Endothelial cell of umbilical vein (primary cell): Measurements from ENCODE around the gene ATP6V0C. TPM values are rescaled to one million over a fixed set of nuclear protein-coding genes. Genes with fewer than 3 reads are reported as not detected.

ENCODE experiments used
- BruUV-seq: library from RNA; stranded (reverse); fragments of 400-500 nt; replicated peaks from 2 replicates; lab custom pipeline; 2021; lab: Mats Ljungman, UMichigan
- CTCF ChIA-PET: fragments of 300-600, 350-600 bp; sonication (Branson Sonifier 250); formaldehyde crosslinking; loops from one replicate; lab custom pipeline; 2021; ENCODE audit warnings: antibody characterized with exemption, inconsistent platforms; lab: Charles Lee
- POLR2A ChIA-PET: fragments of 300-600, 350-600 bp; sonication (Branson Sonifier 250); formaldehyde crosslinking; loops from one replicate; lab custom pipeline; 2021; ENCODE audit warnings: antibody characterized with exemption, inconsistent platforms; lab: Charles Lee
- DNase-seq: peaks from one replicate; pipeline ENCODE4 v3.0.0-alpha.2; 2011; ENCODE audit warnings: low read depth, low spot score
- FAIRE-seq: peaks from 2 replicates; lab custom pipeline; 2011; peaks lifted over from hg19 to GRCh38; lab: Jason Lieb, UNC
- H2AFZ ChIP-seq: 2 replicates; pipeline ENCODE4 v1.6.0; 2012; ENCODE audit warnings: low read depth, low read length, control low read depth, inconsistent platforms
- H3K27ac ChIP-seq: 2 replicates; pipeline ENCODE4 v1.5.1; 2011; ENCODE audit warnings: low read depth, mild to moderate bottlenecking, control low read depth, low read length, moderate library complexity; ENCODE audit not compliant: insufficient read depth
- H3K27me3 ChIP-seq, 2 experiments: 2 replicates each; pipeline versions ENCODE4 v1.6.0 to v1.6.1; 2011; ENCODE audit warnings: low read length in 2 of 2, mixed read lengths in 1 of 2; ENCODE audit not compliant: control insufficient read depth in 2 of 2, insufficient read depth in 2 of 2
- H3K36me3 ChIP-seq, 2 experiments: 2 replicates in 1 of 2; 3 replicates in 1 of 2; pipeline ENCODE4 v1.5.1; 2011; ENCODE audit warnings: low read length in 2 of 2, mild to moderate bottlenecking in 1 of 2, moderate library complexity in 1 of 2; ENCODE audit not compliant: control insufficient read depth in 2 of 2, insufficient read depth in 2 of 2; ENCODE audit errors: extremely low read depth in 1 of 2
- H3K4me1 ChIP-seq: 3 replicates; pipeline ENCODE4 v1.5.1; 2011; ENCODE audit warnings: mild to moderate bottlenecking, low read length; ENCODE audit not compliant: control insufficient read depth, insufficient read depth; ENCODE audit errors: extremely low read depth
- H3K4me2 ChIP-seq: 2 replicates; pipeline ENCODE4 v1.6.1; 2011; ENCODE audit warnings: low read length, control low read depth, mixed read lengths; ENCODE audit not compliant: insufficient read depth
- H3K4me3 ChIP-seq, 3 experiments: fragments of 200-600 bp in 1 of 3; sonication (generic), shearing (Covaris generic) in 1 of 3; replicated peaks in 1 of 3; 2 replicates each; pipeline ENCODE4 v1.5.1; 2011 to 2016; ENCODE audit warnings: control low read depth in 3 of 3, low read length in 3 of 3, mild to moderate bottlenecking in 2 of 3, inconsistent platforms in 1 of 3, low read depth in 1 of 3, moderate library complexity in 1 of 3; ENCODE audit not compliant: insufficient read depth in 1 of 3
- H3K79me2 ChIP-seq: 2 replicates; pipeline ENCODE4 v1.6.0; 2012; ENCODE audit warnings: low read length, inconsistent platforms; ENCODE audit not compliant: control insufficient read depth, insufficient read depth
- H3K9ac ChIP-seq: replicated peaks from 2 replicates; pipeline ENCODE3; 2011; ENCODE audit warnings: low read length, control low read depth; ENCODE audit not compliant: insufficient read depth; ENCODE audit errors: extremely low read depth
- H3K9me1 ChIP-seq: replicated peaks from 3 replicates; pipeline ENCODE4 v1.6.0; 2011; ENCODE audit warnings: mild to moderate bottlenecking, low read length; ENCODE audit not compliant: control insufficient read depth, insufficient read depth; ENCODE audit errors: extremely low read depth
- H3K9me3 ChIP-seq: replicated peaks from 2 replicates; pipeline ENCODE4 v1.5.1; 2012; ENCODE audit warnings: low read length, inconsistent platforms; ENCODE audit not compliant: control insufficient read depth, insufficient read depth
- H4K20me1 ChIP-seq: replicated peaks from 2 replicates; pipeline ENCODE3; 2011; ENCODE audit warnings: mild to moderate bottlenecking, low read length; ENCODE audit not compliant: control insufficient read depth, insufficient read depth; ENCODE audit errors: extremely low read depth
- CTCF ChIP-seq, 2 donors: IDR thresholded peaks; 1 replicate in 1 of 2; 2 replicates in 1 of 2; pipeline ENCODE4 v1.5.1; 2011; ENCODE audit warnings: low read length in 2 of 2, mild to moderate bottlenecking in 2 of 2, moderate library complexity in 2 of 2, control low read depth in 1 of 2, inconsistent platforms in 1 of 2, low read depth in 1 of 2; ENCODE audit not compliant: insufficient read depth in 1 of 2; ENCODE audit errors: extremely low read depth in 1 of 2
- EZH2 ChIP-seq: IDR thresholded peaks from 2 replicates; pipeline ENCODE4 v1.6.1; 2012; ENCODE audit warnings: borderline replicate concordance, low read depth, mild to moderate bottlenecking, moderate library complexity, low read length, inconsistent platforms; ENCODE audit not compliant: severe bottlenecking
- FOS ChIP-seq: IDR thresholded peaks from 2 replicates; pipeline ENCODE4 v1.6.1; 2011; ENCODE audit warnings: mild to moderate bottlenecking, low read length, moderate library complexity, borderline replicate concordance; ENCODE audit not compliant: insufficient read depth
- GATA2 ChIP-seq: IDR thresholded peaks from 2 replicates; pipeline ENCODE4 v1.7.0; 2011; ENCODE audit warnings: low read depth, mild to moderate bottlenecking, moderate library complexity, mixed read lengths, low read length; ENCODE audit not compliant: insufficient read length, insufficient read depth
- JUN ChIP-seq: IDR thresholded peaks from 2 replicates; pipeline ENCODE4 v1.6.1; 2011; ENCODE audit warnings: borderline replicate concordance, low read depth; ENCODE audit not compliant: insufficient read length, insufficient read depth
- MAX ChIP-seq: IDR thresholded peaks from 2 replicates; pipeline ENCODE4 v1.6.1; 2011; ENCODE audit not compliant: insufficient read depth, insufficient read length
- MYC ChIP-seq: IDR thresholded peaks from one replicate; pipeline ENCODE4 v1.6.1; 2011; ENCODE audit warnings: mild to moderate bottlenecking, low read depth, low read length
- POLR2A ChIP-seq: IDR thresholded peaks from 2 replicates; pipeline ENCODE4 v1.6.1; 2012; ENCODE audit warnings: low read depth, mild to moderate bottlenecking, control low read depth, low read length
- POLR2AphosphoS5 ChIP-seq: IDR thresholded peaks from 2 replicates; pipeline ENCODE4 v1.6.1; 2012; ENCODE audit warnings: low read depth, mild to moderate bottlenecking, control low read depth, low read length, moderate library complexity; ENCODE audit not compliant: insufficient read depth
- dilution Hi-C: fragments of 300-500 bp; cut with MboI; formaldehyde crosslinking; loops from one replicate; pipeline ENCODE4 v1.15.0; 2019; ENCODE audit warnings: low sequenced_read_pairs; ENCODE audit not compliant: extremely low pct_ligation_motif_present
- intact Hi-C: fragments of 100-400 bp; cut with micrococcal nuclease; formaldehyde crosslinking; loops from one replicate; pipeline ENCODE4 v1.10.0; 2022
- polyA plus RNA-seq, 4 experiments: library from polyadenylated mRNA; depleted of rRNA in 3 of 4; stranded (reverse) in 3 of 4; unstranded in 1 of 4; fragments of >200 nt; gene quantifications; 2 replicates each; pipeline versions ENCODE4 v1.2.1 to v1.2.3, GENCODE V29; 2011 to 2012; ENCODE audit warnings: missing spikeins in 1 of 4
- total RNA-seq: library from RNA; stranded (reverse); gene quantifications from 2 replicates; pipeline ENCODE4 v1.2.3, GENCODE V29; 2021

The ATP6V0C gene
- total and polyA plus RNA-seq, 2 donors (not counting 3 experiments of a cell fraction or from before 2014, with no cell fraction given), result 146 to 194 TPM

- intact Hi-C loops (no loop called here), dilution Hi-C loops (no loop called here)
- no TSS peak for BruUV-seq
- H3K4me2 ChIP-seq, result no peak overlapping the region
- TF ChIP-seq POLR2AphosphoS5 (no peak), FOS (no peak), JUN (no peak), GATA2 (no peak), EZH2 (no peak), MAX (no peak), POLR2A (no peak), MYC (no peak), CTCF (IDR thresholded peaks at IDR 0.05; ENCODE audit: extremely low read depth in 1 of 2, insufficient read depth in 1 of 2, low read depth in 1 of 2, low read length in 2 of 2) (no peak)
- H3K27ac ChIP-seq, result no peak overlapping the region
- H3K36me3 ChIP-seq, result no peaks in the 10 kb centered on the region
- FAIRE-seq (no peak), DNase-seq (no peak)
- no peak overlapping the region for H3K4me3 ChIP-seq
- H4K20me1 ChIP-seq, result no peaks in the 10 kb centered on the region
- H3K9me3 ChIP-seq, result no peaks in the 10 kb centered on the region
- no peaks in the 10 kb centered on the region for H3K27me3 ChIP-seq
- H3K79me2 ChIP-seq, result peaks cover 7% of the 10 kb centered on the region
- CTCF ChIA-PET, result interaction anchor here (1.7 to 2.3 kb wide), 2 partner anchors 13 to 18 kb away, joined by 5 to 9 read pairs; partner anchors contain the start of gene NTN3
- POLR2A ChIA-PET, result no interaction called here
- H3K9me1 ChIP-seq, result no peaks in the 10 kb centered on the region
- no peak overlapping the region for H3K9ac ChIP-seq
- H2AFZ ChIP-seq, result no peak overlapping the region
- no peaks in the 10 kb centered on the region for H3K4me1 ChIP-seq
Measured at GRCh38 chr16:2482708-2483534, 30.8 kb upstream of the ATP6V0C start.
